SK-N-SH (cell line): ENCODE measurements around the gene LRRC49. TPM values are rescaled to one million over a fixed set of nuclear protein-coding genes. Genes with fewer than 3 reads are reported as not detected.

Experiments used
- CTCF ChIA-PET: fragments of 300-600, 350-600 bp; formaldehyde crosslinking; extraction: SDS; loops from one replicate; lab custom pipeline; 2021; lab: Yijun Ruan, JAX
- POLR2A ChIA-PET: fragments of 350-600 bp; sonication (Branson Sonifier 250); formaldehyde crosslinking; extraction: SDS; loops from one replicate; lab custom pipeline; 2020; ENCODE audit warnings: antibody characterized with exemption, inconsistent platforms; lab: Yijun Ruan, JAX
- DNase-seq: peaks from one replicate; pipeline ENCODE4 v3.0.0; 2012
- H2AFZ ChIP-seq: fragments of 200-600 bp; sonication (generic); 2 replicates; pipeline ENCODE4 v1.8.1; 2016; ENCODE audit warnings: antibody characterized with exemption, mild to moderate bottlenecking, low read depth
- H3F3A ChIP-seq: fragments of 200-600 bp; sonication (generic); replicated peaks from 2 replicates; pipeline ENCODE3; 2016; ENCODE audit warnings: antibody characterized with exemption, mild to moderate bottlenecking; ENCODE audit not compliant: insufficient read depth
- H3K27ac ChIP-seq, 2 experiments: fragments of 200-500 bp in 1 of 2; fragments of 200-600 bp in 1 of 2; sonication (Bioruptor generic) in 1 of 2; sonication (generic), shearing (Covaris generic) in 1 of 2; 2 replicates each; pipeline versions ENCODE4 v1.5.1 to v1.6.1; 2014 to 2016; ENCODE audit warnings: low read depth in 2 of 2, inconsistent platforms in 1 of 2, low read length in 1 of 2, mild to moderate bottlenecking in 1 of 2, mixed read lengths in 1 of 2
- H3K27me3 ChIP-seq: fragments of 200-600 bp; sonication (generic), shearing (Covaris generic); 2 replicates; pipeline ENCODE4 v1.6.1; 2016; ENCODE audit warnings: mixed run types; ENCODE audit not compliant: insufficient read depth
- H3K36me3 ChIP-seq, 2 experiments: fragments of 200-500 bp in 1 of 2; fragments of 200-600 bp in 1 of 2; sonication (Bioruptor generic) in 1 of 2; sonication (generic) in 1 of 2; replicated peaks in 1 of 2; 2 replicates each; pipeline versions ENCODE3 to v1.5.1; 2014 to 2016; ENCODE audit warnings: low read length in 1 of 2, mild to moderate bottlenecking in 1 of 2; ENCODE audit not compliant: insufficient read depth in 2 of 2, control insufficient read depth in 1 of 2
- H3K4me1 ChIP-seq, 2 experiments: fragments of 200-500 bp in 1 of 2; fragments of 200-600 bp in 1 of 2; sonication (Bioruptor generic) in 1 of 2; sonication (generic), shearing (Covaris generic) in 1 of 2; 2 replicates each; pipeline versions ENCODE4 v1.5.1 to v1.6.1; 2014 to 2016; ENCODE audit warnings: low read depth in 1 of 2, low read length in 1 of 2, mixed run types in 1 of 2; ENCODE audit not compliant: insufficient read depth in 2 of 2, control insufficient read depth in 1 of 2
- H3K4me2 ChIP-seq: fragments of 200-600 bp; sonication (generic), shearing (Covaris generic); 2 replicates; pipeline ENCODE4 v1.6.1; 2017; ENCODE audit warnings: mixed run types
- H3K4me3 ChIP-seq, 2 experiments: fragments of 200-500 bp in 1 of 2; fragments of 200-600 bp in 1 of 2; sonication (Bioruptor generic) in 1 of 2; sonication (generic), shearing (Covaris generic) in 1 of 2; 2 replicates each; pipeline versions ENCODE4 v1.5.1 to v1.8.1; 2014 to 2016; ENCODE audit warnings: low read depth in 2 of 2, inconsistent platforms in 1 of 2, low read length in 1 of 2, mild to moderate bottlenecking in 1 of 2, mixed read lengths in 1 of 2, moderate library complexity in 1 of 2
- H3K79me2 ChIP-seq: fragments of 200-600 bp; sonication (generic); 2 replicates; pipeline ENCODE4 v1.8.1; 2017; ENCODE audit warnings: mild to moderate bottlenecking; ENCODE audit not compliant: insufficient read depth
- H3K9ac ChIP-seq: fragments of 200-600 bp; sonication (generic); 2 replicates; pipeline ENCODE4 v1.6.1; 2017; ENCODE audit warnings: mixed run types
- H3K9me2 ChIP-seq: fragments of 200-600 bp; sonication (generic); 2 replicates; pipeline ENCODE4 v1.6.1; 2017; ENCODE audit warnings: mixed run types
- H3K9me3 ChIP-seq: fragments of 200-600 bp; sonication (generic); 2 replicates; pipeline ENCODE4 v1.6.1; 2017; ENCODE audit warnings: mixed run types, mild to moderate bottlenecking, moderate library complexity
- H4K20me1 ChIP-seq: fragments of 200-600 bp; sonication (generic); 2 replicates; pipeline ENCODE4 v1.6.1; 2017; ENCODE audit warnings: mild to moderate bottlenecking, mixed run types; ENCODE audit not compliant: insufficient read depth
- EP300 ChIP-seq, 2 experiments: IDR thresholded peaks; 2 replicates each; pipeline versions ENCODE4 v1.4.0 to v1.6.1; 2012; ENCODE audit warnings: borderline replicate concordance in 1 of 2, low read depth in 1 of 2, low read length in 1 of 2
- EZH2phosphoT487 ChIP-seq: fragments of 200-600 bp; sonication (generic); IDR thresholded peaks from 2 replicates; pipeline ENCODE4 v1.6.1; 2017; ENCODE audit warnings: low read depth, mixed run types, mild to moderate bottlenecking, antibody characterized with exemption, moderate library complexity, borderline replicate concordance
- FOXJ3 ChIP-seq: sonication (generic); formaldehyde crosslinking; IDR thresholded peaks from 2 replicates; pipeline ENCODE4 v1.5.1; 2020; ENCODE audit warnings: mild to moderate bottlenecking, missing genetic modification reagents
- FOXM1 ChIP-seq: IDR thresholded peaks from 2 replicates; pipeline ENCODE4 v1.4.0; 2012; ENCODE audit warnings: low read depth, mild to moderate bottlenecking
- GABPA ChIP-seq: IDR thresholded peaks from 2 replicates; pipeline ENCODE4 v1.4.0; 2012; ENCODE audit warnings: low read depth, mild to moderate bottlenecking
- MEF2A ChIP-seq: IDR thresholded peaks from 2 replicates; pipeline ENCODE4 v1.4.0; 2012; ENCODE audit warnings: low read depth, borderline replicate concordance
- MXI1 ChIP-seq: IDR thresholded peaks from 2 replicates; pipeline ENCODE4 v1.6.1; 2012; ENCODE audit warnings: mild to moderate bottlenecking, low read depth, low read length, improper control_type of control experiment
- NFIC ChIP-seq: IDR thresholded peaks from 2 replicates; pipeline ENCODE4 v1.4.0; 2012; ENCODE audit warnings: borderline replicate concordance
- POLR2AphosphoS5 ChIP-seq: IDR thresholded peaks from 2 replicates; pipeline ENCODE4 v1.6.1; 2012; ENCODE audit warnings: low read depth, low read length
- RAD21 ChIP-seq: IDR thresholded peaks from 2 replicates; pipeline ENCODE4 v1.6.1; 2012; ENCODE audit warnings: mild to moderate bottlenecking, low read length
- RXRA ChIP-seq: IDR thresholded peaks from 2 replicates; pipeline ENCODE4 v1.4.0; 2012; ENCODE audit warnings: low read depth, mild to moderate bottlenecking, borderline replicate concordance
- SIN3A ChIP-seq: IDR thresholded peaks from 2 replicates; pipeline ENCODE4 v1.6.1; 2012; ENCODE audit warnings: low read depth, mild to moderate bottlenecking, low read length, moderate library complexity, borderline replicate concordance
- SMC3 ChIP-seq: IDR thresholded peaks from 2 replicates; pipeline ENCODE4 v1.6.1; 2012; ENCODE audit warnings: low read depth, low read length, improper control_type of control experiment
- TAF1 ChIP-seq: IDR thresholded peaks from 2 replicates; pipeline ENCODE4 v1.6.1; 2012; ENCODE audit warnings: low read depth, mild to moderate bottlenecking, low read length, moderate library complexity, borderline replicate concordance
- YY1 ChIP-seq: IDR thresholded peaks from 2 replicates; pipeline ENCODE4 v1.4.0; 2012; ENCODE audit warnings: low read depth, mild to moderate bottlenecking
- WGBS: methylation state at CpG from one replicate; pipeline ENCODE4 v1.1.6; 2017; ENCODE audit warnings: low lambda C conversion rate; 5-methylcytosine and 5-hydroxymethylcytosine counted together
- polyA plus RNA-seq, 3 experiments: library from polyadenylated mRNA; depleted of rRNA; stranded (reverse); fragments of >200 nt; gene quantifications; 2 replicates each; pipeline ENCODE4 v1.2.3, GENCODE V29; 2012
- TF ChIP-seq, protein P1 (sequence below): fragments of 200-600 bp; sonication (generic); IDR thresholded peaks from 2 replicates; pipeline ENCODE4 v1.6.1; 2017; ENCODE audit warnings: antibody characterized with exemption, mild to moderate bottlenecking, moderate library complexity
- TF ChIP-seq, protein P2 (sequence below): IDR thresholded peaks from 2 replicates; pipeline ENCODE4 v1.6.1; 2012; ENCODE audit warnings: mild to moderate bottlenecking, low read depth, low read length, moderate library complexity

LRRC49 gene
- polyA plus RNA-seq, 1 of the 3 experiments (the other 2 are of a cell fraction) = 7.2 TPM

- Histone ChIP-seq H3K4me3 (no peak overlapping the region), H3F3A (no peaks in the 10 kb centered on the region), H2AFZ (no peak overlapping the region), H3K4me2 (no peak overlapping the region), H3K27ac (0 out of 4 replicates have a peak overlapping the region, but pooled peaks of 1 of the 2 experiments have one; percentile 1), H3K9ac (no peak overlapping the region), H4K20me1 (no peaks in the 10 kb centered on the region), H3K36me3 (peaks cover 0 to 12% of the 10 kb centered on the region in 2 experiments), H3K79me2 (no peaks in the 10 kb centered on the region), H3K4me1 (peaks cover 0 to 6% of the 10 kb centered on the region in 2 experiments; a peak in 2 of 4 replicates), H3K9me2 (no peaks in the 10 kb centered on the region), H3K27me3 (no peaks in the 10 kb centered on the region), H3K9me3 (no peaks in the 10 kb centered on the region; the same call in 1 of the 2 replicates)
- DNase-seq = no peak
- CTCF ChIA-PET = interaction anchor here (0.9 kb wide), 1 partner anchor 25 kb away, joined by 3 read pairs; no protein-coding TSS in a partner anchor
- no peak for TF ChIP-seq NFIC
- TF ChIP-seq FOXJ3 (CRISPR knock-in tag) = no peak
- no peak for TF ChIP-seq MXI1
- TF ChIP-seq RAD21 = no peak
- TF ChIP-seq EP300 (IDR thresholded peaks at IDR 0.05; ENCODE audit: borderline replicate concordance in 1 of 2, low read depth in 1 of 2, low read length in 1 of 2) = no peak
- TF ChIP-seq SMC3 = no peak
- TF ChIP-seq GABPA = no peak
- no peak for TF ChIP-seq RXRA
- TF ChIP-seq MEF2A = no peak
- no peak for TF ChIP-seq YY1
- POLR2A ChIA-PET = no interaction called here
Observed at GRCh38 chr15:70931821-70932220, 39.2 kb downstream of the LRRC49 start.

GRCh38 chr15:70932397-70932796 is 39.8 kb downstream of the LRRC49 start:
- WGBS = 92% methylated on average over 2 of the region's 2 CpGs
- Histone ChIP-seq H2AFZ (no peak overlapping the region), H3K79me2 (no peaks in the 10 kb centered on the region), H3K36me3 (peaks cover 0 to 12% of the 10 kb centered on the region in 2 experiments), H3K9me2 (no peaks in the 10 kb centered on the region), H3K9me3 (no peaks in the 10 kb centered on the region; the same call in 1 of the 2 replicates), H3K9ac (no peak overlapping the region), H3K4me2 (no peak overlapping the region), H3K27ac (no peak overlapping the region), H4K20me1 (no peaks in the 10 kb centered on the region), H3K4me1 (peaks cover 0 to 10% of the 10 kb centered on the region in 2 experiments; a peak in 2 of 4 replicates), H3F3A (peaks cover 3% of the 10 kb centered on the region), H3K4me3 (no peak overlapping the region), H3K27me3 (no peaks in the 10 kb centered on the region)
- CTCF ChIA-PET = interaction anchor here (0.9 kb wide), 1 partner anchor 26 kb away, joined by 3 read pairs; no protein-coding TSS in a partner anchor
- DNase-seq = no peak
- no peak for TF ChIP-seq SIN3A
- POLR2A ChIA-PET = no interaction called here

DNA sequence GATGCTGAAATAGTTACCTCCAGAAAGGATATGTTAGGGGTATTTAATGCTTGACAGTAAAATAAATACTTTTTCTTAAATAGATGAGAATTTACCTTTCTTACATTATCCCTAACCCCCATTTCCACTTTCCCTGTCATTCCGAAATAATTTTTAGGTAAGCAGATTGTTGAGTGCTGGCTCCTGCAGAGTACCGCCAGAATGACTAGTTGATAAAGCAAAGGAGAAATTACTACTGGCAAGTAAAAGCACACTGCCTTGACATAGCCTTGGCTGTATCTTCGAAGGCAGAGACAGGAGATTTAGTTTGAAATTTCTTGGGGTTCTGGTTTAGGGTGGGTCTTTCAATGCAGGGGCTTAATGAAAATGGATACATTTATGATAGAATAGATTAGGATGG is 40.8 kb downstream of the LRRC49 start:
- no peaks in the 10 kb centered on the region for H4K20me1 ChIP-seq
- H3K9me3 ChIP-seq = no peaks in the 10 kb centered on the region
- H3K36me3 ChIP-seq = peaks cover 0 to 12% of the 10 kb centered on the region in 2 experiments
- H3K27me3 ChIP-seq = no peaks in the 10 kb centered on the region
- CTCF ChIA-PET = no interaction called here
- POLR2A ChIA-PET = no interaction called here
- no peaks in the 10 kb centered on the region for H3K79me2 ChIP-seq
- no peak for DNase-seq
- no peaks in the 10 kb centered on the region for H3K9me2 ChIP-seq
- no peak overlapping the region for H3K9ac ChIP-seq
- no peak overlapping the region for H3K4me3 ChIP-seq
- H3K4me1 ChIP-seq = peaks cover 0 to 10% of the 10 kb centered on the region in 2 experiments; a peak in 2 of 4 replicates
- H3F3A ChIP-seq = peaks cover 4% of the 10 kb centered on the region
- WGBS = 80% methylated on average over 3 of the region's 3 CpGs
- H3K4me2 ChIP-seq = no peak overlapping the region
- no peak overlapping the region for H2AFZ ChIP-seq
- H3K27ac ChIP-seq = no peak overlapping the region
- TF ChIP-seq, protein P1, sequence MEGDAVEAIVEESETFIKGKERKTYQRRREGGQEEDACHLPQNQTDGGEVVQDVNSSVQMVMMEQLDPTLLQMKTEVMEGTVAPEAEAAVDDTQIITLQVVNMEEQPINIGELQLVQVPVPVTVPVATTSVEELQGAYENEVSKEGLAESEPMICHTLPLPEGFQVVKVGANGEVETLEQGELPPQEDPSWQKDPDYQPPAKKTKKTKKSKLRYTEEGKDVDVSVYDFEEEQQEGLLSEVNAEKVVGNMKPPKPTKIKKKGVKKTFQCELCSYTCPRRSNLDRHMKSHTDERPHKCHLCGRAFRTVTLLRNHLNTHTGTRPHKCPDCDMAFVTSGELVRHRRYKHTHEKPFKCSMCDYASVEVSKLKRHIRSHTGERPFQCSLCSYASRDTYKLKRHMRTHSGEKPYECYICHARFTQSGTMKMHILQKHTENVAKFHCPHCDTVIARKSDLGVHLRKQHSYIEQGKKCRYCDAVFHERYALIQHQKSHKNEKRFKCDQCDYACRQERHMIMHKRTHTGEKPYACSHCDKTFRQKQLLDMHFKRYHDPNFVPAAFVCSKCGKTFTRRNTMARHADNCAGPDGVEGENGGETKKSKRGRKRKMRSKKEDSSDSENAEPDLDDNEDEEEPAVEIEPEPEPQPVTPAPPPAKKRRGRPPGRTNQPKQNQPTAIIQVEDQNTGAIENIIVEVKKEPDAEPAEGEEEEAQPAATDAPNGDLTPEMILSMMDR = no peak
- TF ChIP-seq POLR2AphosphoS5 = no peak
- no peak for TF ChIP-seq TAF1
- TF ChIP-seq RAD21 = no peak
- no peak for TF ChIP-seq MXI1
- TF ChIP-seq YY1 = no peak
- TF ChIP-seq EZH2phosphoT487 = no peak
- no peak for TF ChIP-seq FOXM1
- TF ChIP-seq SIN3A = no peak
- TF ChIP-seq, protein P2, sequence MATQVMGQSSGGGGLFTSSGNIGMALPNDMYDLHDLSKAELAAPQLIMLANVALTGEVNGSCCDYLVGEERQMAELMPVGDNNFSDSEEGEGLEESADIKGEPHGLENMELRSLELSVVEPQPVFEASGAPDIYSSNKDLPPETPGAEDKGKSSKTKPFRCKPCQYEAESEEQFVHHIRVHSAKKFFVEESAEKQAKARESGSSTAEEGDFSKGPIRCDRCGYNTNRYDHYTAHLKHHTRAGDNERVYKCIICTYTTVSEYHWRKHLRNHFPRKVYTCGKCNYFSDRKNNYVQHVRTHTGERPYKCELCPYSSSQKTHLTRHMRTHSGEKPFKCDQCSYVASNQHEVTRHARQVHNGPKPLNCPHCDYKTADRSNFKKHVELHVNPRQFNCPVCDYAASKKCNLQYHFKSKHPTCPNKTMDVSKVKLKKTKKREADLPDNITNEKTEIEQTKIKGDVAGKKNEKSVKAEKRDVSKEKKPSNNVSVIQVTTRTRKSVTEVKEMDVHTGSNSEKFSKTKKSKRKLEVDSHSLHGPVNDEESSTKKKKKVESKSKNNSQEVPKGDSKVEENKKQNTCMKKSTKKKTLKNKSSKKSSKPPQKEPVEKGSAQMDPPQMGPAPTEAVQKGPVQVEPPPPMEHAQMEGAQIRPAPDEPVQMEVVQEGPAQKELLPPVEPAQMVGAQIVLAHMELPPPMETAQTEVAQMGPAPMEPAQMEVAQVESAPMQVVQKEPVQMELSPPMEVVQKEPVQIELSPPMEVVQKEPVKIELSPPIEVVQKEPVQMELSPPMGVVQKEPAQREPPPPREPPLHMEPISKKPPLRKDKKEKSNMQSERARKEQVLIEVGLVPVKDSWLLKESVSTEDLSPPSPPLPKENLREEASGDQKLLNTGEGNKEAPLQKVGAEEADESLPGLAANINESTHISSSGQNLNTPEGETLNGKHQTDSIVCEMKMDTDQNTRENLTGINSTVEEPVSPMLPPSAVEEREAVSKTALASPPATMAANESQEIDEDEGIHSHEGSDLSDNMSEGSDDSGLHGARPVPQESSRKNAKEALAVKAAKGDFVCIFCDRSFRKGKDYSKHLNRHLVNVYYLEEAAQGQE = no peak
